Upper lobe of left lung (tissue), 4 donors: ENCODE measurements around the gene GALNT7.

ENCODE experiments used
- EP300 ChIP-seq, 4 donors: sonication (generic); formaldehyde crosslinking; IDR thresholded peaks; one replicate each; pipeline ENCODE4 v1.5.1; 2017; ENCODE audit warnings: antibody characterized with exemption in 4 of 4, control low read depth in 2 of 4
- POLR2A ChIP-seq, 4 donors: fragments of 450-650 bp; IDR thresholded peaks; one replicate each; pipeline ENCODE4 v1.5.1; 2016 to 2017; ENCODE audit warnings: antibody characterized with exemption in 4 of 4, mild to moderate bottlenecking in 2 of 4

DNA sequence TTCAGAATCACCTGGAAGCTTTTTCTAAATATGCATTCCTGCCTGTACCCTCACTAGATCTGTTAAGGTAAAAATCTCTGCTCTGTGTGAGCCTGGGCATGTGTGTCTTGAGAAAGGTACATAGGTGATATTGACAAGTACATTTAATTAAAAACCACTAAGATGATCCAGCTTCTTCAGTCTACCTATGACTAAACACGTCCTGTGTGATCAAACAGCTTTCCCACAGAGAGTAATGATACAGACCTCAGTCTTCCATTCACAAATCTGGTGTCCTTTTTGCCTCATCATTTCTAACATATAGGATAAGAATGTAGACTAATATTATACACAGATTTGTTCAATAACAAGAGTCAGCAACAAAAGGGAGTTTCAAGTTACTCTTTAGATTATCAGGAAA lies 42.6 kb downstream of the GALNT7 start:
- TF ChIP-seq POLR2A (IDR thresholded peaks at IDR 0.05) = no peak
- TF ChIP-seq EP300 (IDR thresholded peaks at IDR 0.05) = no peak
